ENCODE data around the gene IL1A. TPM values are rescaled to one million over a fixed set of nuclear protein-coding genes. Genes with fewer than 3 reads are reported as not detected.

IL1A gene
- total RNA-seq, 1 experiment from 2014 or later, result 0.42 TPM

- H3K36me3 Mint-ChIP-seq, result peaks cover 3% of the 10 kb centered on the region; the same call in 1 of the 2 replicates
- ATAC-seq, result no peak
- no peak overlapping the region for H3K27ac Mint-ChIP-seq
- ChIA-PET POLR2A (no interaction called here), CTCF (no interaction called here)
- H3K4me3 Mint-ChIP-seq, result no peak overlapping the region
- TF ChIP-seq HMGXB4 (CRISPR knock-in tag; IDR thresholded peaks at IDR 0.05), result no peak
- TF ChIP-seq FOXP1 (CRISPR knock-in tag; IDR thresholded peaks at IDR 0.05; ENCODE audit: borderline replicate concordance), result no peak
- no peak for TF ChIP-seq GRHL2 (CRISPR knock-in tag; IDR thresholded peaks at IDR 0.05; ENCODE audit: insufficient replicate concordance, severe bottlenecking)
- no peak for TF ChIP-seq NR1H2 (CRISPR knock-in tag; IDR thresholded peaks at IDR 0.05)
- TF ChIP-seq, protein P1, sequence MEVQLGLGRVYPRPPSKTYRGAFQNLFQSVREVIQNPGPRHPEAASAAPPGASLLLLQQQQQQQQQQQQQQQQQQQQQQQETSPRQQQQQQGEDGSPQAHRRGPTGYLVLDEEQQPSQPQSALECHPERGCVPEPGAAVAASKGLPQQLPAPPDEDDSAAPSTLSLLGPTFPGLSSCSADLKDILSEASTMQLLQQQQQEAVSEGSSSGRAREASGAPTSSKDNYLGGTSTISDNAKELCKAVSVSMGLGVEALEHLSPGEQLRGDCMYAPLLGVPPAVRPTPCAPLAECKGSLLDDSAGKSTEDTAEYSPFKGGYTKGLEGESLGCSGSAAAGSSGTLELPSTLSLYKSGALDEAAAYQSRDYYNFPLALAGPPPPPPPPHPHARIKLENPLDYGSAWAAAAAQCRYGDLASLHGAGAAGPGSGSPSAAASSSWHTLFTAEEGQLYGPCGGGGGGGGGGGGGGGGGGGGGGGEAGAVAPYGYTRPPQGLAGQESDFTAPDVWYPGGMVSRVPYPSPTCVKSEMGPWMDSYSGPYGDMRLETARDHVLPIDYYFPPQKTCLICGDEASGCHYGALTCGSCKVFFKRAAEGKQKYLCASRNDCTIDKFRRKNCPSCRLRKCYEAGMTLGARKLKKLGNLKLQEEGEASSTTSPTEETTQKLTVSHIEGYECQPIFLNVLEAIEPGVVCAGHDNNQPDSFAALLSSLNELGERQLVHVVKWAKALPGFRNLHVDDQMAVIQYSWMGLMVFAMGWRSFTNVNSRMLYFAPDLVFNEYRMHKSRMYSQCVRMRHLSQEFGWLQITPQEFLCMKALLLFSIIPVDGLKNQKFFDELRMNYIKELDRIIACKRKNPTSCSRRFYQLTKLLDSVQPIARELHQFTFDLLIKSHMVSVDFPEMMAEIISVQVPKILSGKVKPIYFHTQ (CRISPR knock-in tag; IDR thresholded peaks at IDR 0.05), result no peak
- no peak for TF ChIP-seq E2F1 (CRISPR knock-in tag; IDR thresholded peaks at IDR 0.05)
- TF ChIP-seq ZNF425 (CRISPR knock-in tag; conservative IDR thresholded peaks at IDR 0.05), result no peak
- no peak for TF ChIP-seq FOXJ3 (CRISPR knock-in tag; IDR thresholded peaks at IDR 0.05; ENCODE audit: borderline replicate concordance)
- no peak for TF ChIP-seq ZNF416 (CRISPR knock-in tag; IDR thresholded peaks at IDR 0.05)
- no peak for TF ChIP-seq ZNF671 (CRISPR knock-in tag; IDR thresholded peaks at IDR 0.05)
- TF ChIP-seq PRRX2 (CRISPR knock-in tag; IDR thresholded peaks at IDR 0.05), result no peak
- TF ChIP-seq ELF4 (CRISPR knock-in tag; IDR thresholded peaks at IDR 0.05; ENCODE audit: low read depth), result no peak
- TF ChIP-seq TEAD4 (CRISPR knock-in tag; IDR thresholded peaks at IDR 0.05), result no peak
- TF ChIP-seq SP1 (CRISPR knock-in tag; conservative IDR thresholded peaks at IDR 0.05), result no peak
- no peak for TF ChIP-seq TEAD1 (CRISPR knock-in tag; IDR thresholded peaks at IDR 0.05)
- TF ChIP-seq MLX (CRISPR knock-in tag; IDR thresholded peaks at IDR 0.05), result no peak
- no peak for TF ChIP-seq RORB (CRISPR knock-in tag; IDR thresholded peaks at IDR 0.05)
- H3K4me1 Mint-ChIP-seq, result peaks cover 9% of the 10 kb centered on the region
- H3K9me3 Mint-ChIP-seq, result peaks cover 4% of the 10 kb centered on the region; the same call in 1 of the 2 replicates
- peaks cover 10% of the 10 kb centered on the region for H3K27me3 Mint-ChIP-seq (ENCODE audit: low read depth)
- DNase-seq (ENCODE audit: low spot score), result no peak
These were observed 47.2 kb upstream of the IL1A start for GRCh38 chr2:112831513-112831845.

Measured in WTC11 (cell line).